Muscle of arm (tissue), 12 donors: ENCODE results near the gene PRKCE. TPM values are rescaled to one million over a fixed set of nuclear protein-coding genes. Genes with fewer than 3 reads are reported as not detected.
A peak's percentile ranks its signal among the peaks of the same experiment; 100 is the strongest.
"Not testable (repeated sequence)": the region's sequence is repeated elsewhere in the genome, so short reads cannot be mapped to it uniquely, and the experiment has no call there.

Source experiments
- DNase-seq: peaks from one replicate; pipeline ENCODE4 v3.0.0-alpha.2; 2013
- polyA plus RNA-seq, 12 donors: library from polyadenylated mRNA; unstranded; fragments of 120-200 nt; gene quantifications; one replicate each; pipeline ENCODE4 v1.2.1, GENCODE V29; 2013; ENCODE audit not compliant: insufficient read length in 12 of 12

PRKCE gene
- polyA plus RNA-seq, 12 donors: 4.5 to 17.3 (median 5.4) TPM; not detected in 1

GRCh38 chr2:45697190-45697589, 45.7 kb downstream of the PRKCE start:
- no peak for DNase-seq

DNA sequence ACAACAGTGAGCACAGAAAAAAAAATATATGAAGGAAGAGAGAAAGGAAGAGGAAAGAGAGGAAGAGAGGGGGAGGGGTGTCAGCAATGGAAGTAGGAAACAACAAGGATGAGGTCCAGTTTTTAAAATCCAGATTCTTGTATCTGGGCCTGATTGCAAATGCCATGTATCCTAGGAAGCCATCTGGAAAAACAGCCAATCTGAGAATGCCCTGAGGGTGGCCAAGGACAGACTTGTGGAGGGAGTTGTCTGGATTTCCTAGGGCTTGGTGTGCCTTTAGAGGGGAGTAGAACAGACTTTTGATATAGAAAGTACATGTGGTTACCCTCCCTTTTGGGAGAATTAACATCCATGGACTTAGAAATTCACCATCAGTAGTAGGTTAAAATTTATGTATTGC, 47.1 kb downstream of the PRKCE start:
- no peak for DNase-seq

- no peak for DNase-seq
These were observed 47.7 kb downstream of the PRKCE start for GRCh38 chr2:45699032-45699658.

GRCh38 chr2:45700407-45701013, 49.0 kb downstream of the PRKCE start:
- no peak for DNase-seq

GRCh38 chr2:45705233-45705632, 53.8 kb downstream of the PRKCE start:
- no peak for DNase-seq

- peak; percentile 57 for DNase-seq
These were observed 54.6 kb downstream of the PRKCE start for GRCh38 chr2:45706033-45706432.

GRCh38 chr2:45707006-45707405, 55.5 kb downstream of the PRKCE start:
- no peak for DNase-seq

DNA sequence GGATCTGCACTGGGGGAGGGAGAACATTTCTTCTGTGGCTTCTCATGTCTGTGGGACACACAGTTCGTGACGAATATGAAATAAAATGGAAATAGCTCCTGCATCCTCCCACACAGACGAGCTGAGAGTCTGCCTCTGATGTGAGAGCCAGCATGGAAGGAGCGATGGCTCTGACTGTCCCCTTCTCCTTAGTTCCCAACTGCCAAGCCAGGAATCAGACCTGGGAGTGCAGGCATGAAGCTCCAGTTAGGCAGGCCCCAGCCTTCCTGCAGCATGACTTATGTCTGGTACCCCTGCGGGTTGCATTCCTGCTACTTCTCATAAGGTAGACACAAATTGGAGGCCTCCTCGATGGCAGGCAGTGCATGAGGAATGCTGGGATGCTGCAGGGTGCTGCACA, 56.2 kb downstream of the PRKCE start:
- no peak for DNase-seq

DNA sequence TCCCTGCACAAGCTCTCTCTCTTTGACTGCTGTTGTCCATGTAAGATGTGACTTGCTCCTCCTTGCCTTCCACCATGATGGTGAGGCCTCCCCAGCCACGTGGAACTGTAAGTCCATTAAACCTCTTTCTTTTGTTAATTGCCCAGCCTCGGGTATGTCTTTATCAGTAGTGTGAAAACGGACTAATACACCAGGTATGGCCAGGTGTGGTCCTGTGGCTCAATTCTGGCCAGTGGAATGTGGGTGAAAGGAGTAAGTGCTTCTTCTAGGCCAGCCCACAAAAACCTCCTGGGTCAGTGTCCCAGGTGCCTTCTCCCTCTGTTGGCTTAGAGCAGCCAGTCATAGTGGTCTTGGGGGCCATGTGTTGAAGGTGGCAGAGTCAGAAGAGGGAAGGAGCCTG, 57.0 kb downstream of the PRKCE start:
- no peak for DNase-seq

GRCh38 chr2:45709137-45709536, 57.7 kb downstream of the PRKCE start:
- DNase-seq: no peak

GRCh38 chr2:45710468-45710867, 59.0 kb downstream of the PRKCE start:
- DNase-seq: no peak

DNA sequence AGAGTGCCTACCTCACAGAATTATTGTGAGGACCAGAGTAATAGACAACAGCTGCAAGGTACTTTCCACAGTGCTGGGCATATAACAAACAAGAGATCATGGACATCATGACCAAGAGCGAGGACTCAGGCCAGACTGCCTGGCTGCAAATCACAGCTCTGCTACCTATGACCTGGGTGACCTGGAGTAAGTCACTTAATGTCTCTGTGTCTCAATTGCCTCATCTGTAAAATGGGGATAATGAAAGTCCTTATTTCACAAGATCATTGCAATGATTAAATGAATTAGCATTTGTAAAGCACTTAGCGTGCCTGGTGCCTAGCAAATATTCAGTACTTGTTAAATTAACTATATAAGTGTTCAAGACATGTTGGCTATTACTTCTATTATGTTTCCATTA, 59.7 kb downstream of the PRKCE start:
- no peak for DNase-seq

DNA sequence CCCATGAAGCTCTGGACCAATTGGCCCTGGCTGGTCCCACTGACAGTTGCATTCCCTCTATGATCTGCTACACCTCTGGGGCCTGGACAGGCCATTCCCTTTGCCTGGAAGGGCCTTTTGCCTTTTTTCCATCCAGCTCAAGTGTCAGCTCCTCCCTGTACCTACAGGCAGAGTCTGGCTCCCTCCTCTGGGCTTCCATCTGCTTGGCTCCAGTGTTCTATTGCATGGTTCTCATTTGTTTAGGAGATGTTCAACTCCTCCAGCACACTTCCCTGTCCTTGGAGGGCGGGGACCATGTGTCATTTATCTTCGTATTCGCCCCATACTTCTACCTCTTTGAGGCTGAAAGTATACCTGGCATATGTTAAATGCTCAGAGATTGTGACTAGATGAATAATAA, 61.1 kb downstream of the PRKCE start:
- DNase-seq: no peak

- DNase-seq: no peak
These were observed 61.7 kb downstream of the PRKCE start for GRCh38 chr2:45713136-45713535.

DNA sequence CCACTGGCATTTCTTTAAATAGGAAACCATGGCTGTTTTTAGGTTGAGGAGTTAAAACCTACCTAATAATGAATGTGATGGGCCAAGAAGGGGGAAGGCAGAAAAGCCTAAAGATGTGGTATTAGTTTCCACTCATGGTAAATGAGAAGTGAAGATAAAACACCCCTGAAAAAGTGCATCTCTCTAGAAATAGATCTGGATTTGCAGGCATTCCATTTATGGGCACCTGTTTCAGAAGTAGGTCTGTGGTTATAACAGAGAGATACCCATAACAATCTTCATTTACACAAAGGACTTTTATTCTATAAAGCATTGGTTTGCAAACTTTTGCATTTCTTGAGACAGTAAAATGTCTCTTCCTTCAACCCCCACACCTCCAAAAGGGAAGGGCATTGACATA, 62.1 kb downstream of the PRKCE start:
- DNase-seq: no peak

DNA sequence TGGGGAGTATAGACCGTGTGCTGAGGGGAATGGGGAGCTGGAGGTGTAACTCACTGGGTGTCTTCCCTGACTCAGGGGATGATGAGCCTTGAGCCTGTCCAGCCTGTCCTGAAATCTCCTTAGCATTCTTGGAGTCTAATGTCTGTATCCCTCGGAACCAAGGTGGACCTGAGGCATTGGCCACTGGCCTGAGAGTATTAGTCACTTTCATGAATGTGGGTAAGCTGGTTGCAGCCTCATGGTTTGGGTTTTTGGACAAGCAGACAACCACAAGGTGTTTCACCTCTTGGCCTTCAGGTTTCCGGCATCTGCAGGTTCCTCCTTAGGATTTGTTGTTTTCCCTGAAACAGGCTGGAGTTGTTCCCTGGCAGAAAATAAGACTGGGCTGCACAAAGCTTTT, 63.2 kb downstream of the PRKCE start:
- DNase-seq: no peak

DNA sequence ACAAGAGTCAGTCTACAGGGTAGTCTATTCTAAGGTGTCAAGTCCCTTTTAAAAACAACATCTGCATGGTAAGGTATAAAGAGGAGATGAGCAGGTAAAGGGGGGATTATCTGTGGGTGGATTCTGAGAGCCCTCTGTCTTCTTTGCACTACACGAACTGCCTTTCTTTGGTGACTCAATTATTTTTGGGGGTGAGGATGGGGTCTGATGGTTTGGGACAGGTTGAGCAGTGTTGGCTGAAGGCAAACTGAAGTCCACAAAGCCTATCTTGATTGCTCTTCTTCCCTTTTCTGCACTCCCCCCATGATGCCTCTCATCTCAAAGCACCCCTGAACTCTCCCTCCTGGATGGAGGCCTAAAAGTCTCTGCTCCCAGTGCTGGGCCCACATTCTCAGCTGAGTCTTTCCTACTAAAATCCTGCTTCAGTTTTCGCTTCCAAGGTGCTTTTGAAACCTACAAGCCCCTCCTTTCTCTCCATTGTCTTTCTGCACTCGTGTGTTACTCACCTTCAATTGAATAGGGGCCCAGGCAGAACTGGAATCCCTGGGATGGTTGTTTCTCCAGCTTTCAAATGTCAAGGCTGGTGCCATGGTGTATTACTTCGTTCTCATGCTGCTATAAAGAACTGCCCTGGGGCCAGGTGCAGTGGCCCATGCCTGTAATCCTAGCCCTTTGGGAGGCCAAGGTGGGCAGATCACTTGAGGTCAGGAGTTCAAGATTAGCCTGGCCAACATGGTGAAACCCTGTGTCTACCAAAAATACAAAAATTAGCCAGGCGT, 64.3 kb downstream of the PRKCE start:
- DNase-seq: no peak

GRCh38 chr2:45716432-45716831, 65.0 kb downstream of the PRKCE start:
- DNase-seq: not testable (repeated sequence)

GRCh38 chr2:45716915-45717314, 65.4 kb downstream of the PRKCE start:
- no peak for DNase-seq

DNA sequence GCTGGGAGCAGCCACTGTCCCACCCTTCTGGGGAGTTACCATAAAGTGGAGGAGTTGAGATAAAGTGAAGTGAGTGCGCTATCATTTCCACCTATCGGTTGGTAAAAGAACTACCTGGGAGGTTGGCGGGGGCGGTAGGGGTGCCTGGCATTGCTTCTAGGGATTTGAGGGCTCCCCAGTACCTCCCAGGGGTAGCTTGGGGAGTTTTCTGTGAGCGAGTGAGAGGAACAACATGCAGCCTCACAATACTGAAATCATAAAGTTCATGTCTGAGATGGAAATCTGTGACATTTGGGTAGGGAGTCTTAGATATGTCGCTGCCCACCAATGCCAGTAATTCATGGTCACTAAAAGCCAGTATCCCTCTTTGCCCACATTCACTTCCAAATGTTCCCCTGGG, 68.7 kb downstream of the PRKCE start:
- no peak for DNase-seq

DNA sequence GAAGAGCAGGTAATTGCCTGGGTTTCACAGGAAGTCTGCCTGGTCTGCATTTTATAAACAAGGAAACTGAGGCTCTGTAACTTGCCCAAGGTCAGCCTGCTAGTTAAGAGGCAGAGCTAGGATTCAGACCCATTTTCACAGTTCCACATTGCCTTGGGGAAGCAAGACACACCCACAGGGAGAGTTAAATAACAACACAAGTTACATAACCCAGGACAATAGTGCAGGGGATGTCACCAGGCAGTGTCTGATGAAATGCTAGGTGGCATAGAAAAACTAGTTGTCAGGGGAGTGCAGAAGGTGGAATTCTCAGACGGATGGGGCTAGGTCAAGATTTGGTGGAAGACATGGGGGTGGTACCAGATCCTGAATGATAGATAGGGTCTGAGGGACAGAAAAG, 69.7 kb downstream of the PRKCE start:
- no peak for DNase-seq

DNA sequence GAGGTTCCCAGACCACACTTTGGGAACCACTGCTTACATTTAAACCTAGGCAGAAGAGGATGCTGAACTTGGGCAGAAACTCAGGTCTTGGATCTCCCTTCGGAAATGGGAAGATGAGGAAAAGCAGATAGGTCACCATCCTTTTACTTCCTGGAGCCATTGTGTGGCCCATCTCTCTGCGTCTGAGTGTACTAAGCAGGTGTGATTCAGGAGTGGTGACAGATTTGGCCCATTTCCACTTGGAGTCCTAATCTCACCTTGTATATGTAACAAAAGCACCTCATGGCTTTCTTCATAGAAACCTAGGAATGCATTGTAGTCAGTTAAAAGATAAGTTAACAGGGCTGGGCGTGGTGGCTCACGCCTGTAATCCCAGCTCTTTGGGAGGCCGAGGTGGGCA, 71.0 kb downstream of the PRKCE start:
- DNase-seq: no peak

- no peak for DNase-seq
These were observed 72.4 kb downstream of the PRKCE start for GRCh38 chr2:45723857-45724256.
